ENCODE data around the gene ASB1.

ASB1 gene

DNA sequence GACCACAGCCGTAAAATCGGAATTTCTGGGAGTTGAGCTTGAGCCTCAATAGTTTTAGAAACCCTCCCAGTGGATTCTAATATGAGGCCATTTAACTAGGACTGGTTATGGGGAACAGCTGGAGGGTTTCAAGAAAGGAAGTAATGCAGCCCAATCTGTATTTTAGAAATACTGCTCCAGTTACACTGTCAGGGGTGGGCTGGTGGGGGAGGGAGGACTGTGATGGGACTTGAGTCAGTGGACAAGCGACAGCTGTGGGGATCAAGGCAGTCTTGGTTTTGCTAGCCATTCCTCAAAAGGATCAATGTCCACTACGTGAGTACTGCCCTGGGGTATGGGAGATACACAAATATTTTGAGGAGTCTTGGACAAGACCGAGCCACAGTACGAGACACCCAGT lies 34.8 kb downstream of the ASB1 start:
- no peak for DNase-seq (ENCODE audit: low read depth, low spot score)
- Histone ChIP-seq H3K4me3 (no peak overlapping the region), H3K9ac (ENCODE audit: insufficient read length) (no peak overlapping the region), H3K27ac (no peak overlapping the region), H3K36me3 (ENCODE audit: insufficient read depth, low read length) (no peaks in the 10 kb centered on the region), H3K9me3 (ENCODE audit: low read depth, low read length) (no peaks in the 10 kb centered on the region)
- TF ChIP-seq POLR2AphosphoS5 (IDR thresholded peaks at IDR 0.05; ENCODE audit: borderline replicate concordance, low read depth, low read length) (no peak), FOXP2 (optimal IDR thresholded peaks at IDR 0.05; ENCODE audit: control extremely low read depth, extremely low read length, insufficient read depth) (no peak), EZH2 (IDR thresholded peaks at IDR 0.05) (no peak)

DNA sequence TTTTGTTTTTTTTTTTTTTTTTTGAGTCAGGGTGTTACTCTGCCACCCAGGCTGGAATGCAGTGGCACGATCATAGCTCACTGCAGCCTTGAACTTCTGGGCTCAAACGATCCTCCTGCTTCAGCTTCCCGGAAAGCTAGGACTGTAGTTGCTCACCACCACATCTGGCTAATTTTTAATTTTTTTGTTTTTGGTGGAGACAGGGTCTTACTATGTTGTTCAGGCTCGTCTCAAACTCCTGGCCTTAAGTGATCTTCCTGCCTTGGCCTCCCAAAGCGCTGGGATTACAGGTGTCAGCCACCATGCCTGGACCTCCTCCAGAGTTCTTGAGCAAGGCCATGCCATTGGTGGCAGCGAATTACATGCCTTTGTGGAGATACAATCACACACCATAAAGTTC lies 35.2 kb downstream of the ASB1 start:
- no peak for DNase-seq (ENCODE audit: low read depth, low spot score)
- Histone ChIP-seq H3K9me3 (ENCODE audit: low read depth, low read length) (no peaks in the 10 kb centered on the region), H3K9ac (ENCODE audit: insufficient read length) (no peak overlapping the region), H3K27ac (no peak overlapping the region), H3K36me3 (ENCODE audit: insufficient read depth, low read length) (no peaks in the 10 kb centered on the region), H3K4me3 (no peak overlapping the region)
- no peak for TF ChIP-seq EZH2 (IDR thresholded peaks at IDR 0.05)
- TF ChIP-seq POLR2AphosphoS5 (IDR thresholded peaks at IDR 0.05; ENCODE audit: borderline replicate concordance, low read depth, low read length), result no peak
- no peak for TF ChIP-seq FOXP2 (optimal IDR thresholded peaks at IDR 0.05; ENCODE audit: control extremely low read depth, extremely low read length, insufficient read depth)

DNA sequence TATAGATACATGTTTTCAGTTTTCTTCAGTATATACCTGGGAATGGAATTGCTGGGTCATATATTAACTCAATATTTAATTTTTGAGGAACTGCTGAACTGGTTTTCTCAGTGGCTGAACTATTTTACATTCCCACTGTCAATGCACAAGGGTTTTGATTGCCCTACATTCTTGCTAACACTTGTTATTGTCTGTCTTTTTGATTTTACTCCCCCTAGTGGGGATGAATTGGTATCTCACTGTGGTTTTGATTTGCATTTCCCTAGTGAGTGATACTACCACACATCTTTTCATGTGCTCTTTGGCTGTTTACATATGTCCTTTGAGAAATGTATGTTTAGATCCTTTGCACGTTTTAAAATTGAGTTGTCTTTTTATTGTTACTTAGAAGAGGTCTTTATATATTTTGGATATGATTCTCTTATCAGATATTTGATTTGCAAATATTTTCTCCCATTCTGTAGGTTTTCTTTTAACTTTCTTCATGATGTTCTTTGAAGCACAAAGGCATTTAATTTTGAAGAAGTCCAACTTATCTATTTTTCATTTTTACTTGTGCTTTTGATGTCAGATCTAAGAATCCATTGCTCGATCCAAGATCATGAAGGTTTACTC lies 36.2 kb downstream of the ASB1 start:
- H3K9ac ChIP-seq (ENCODE audit: insufficient read length), result no peak overlapping the region
- H3K36me3 ChIP-seq (ENCODE audit: insufficient read depth, low read length), result no peaks in the 10 kb centered on the region
- H3K9me3 ChIP-seq (ENCODE audit: low read depth, low read length), result no peaks in the 10 kb centered on the region
- no peak for TF ChIP-seq EZH2 (IDR thresholded peaks at IDR 0.05)
- no peak for TF ChIP-seq FOXP2 (optimal IDR thresholded peaks at IDR 0.05; ENCODE audit: control extremely low read depth, extremely low read length, insufficient read depth)
- TF ChIP-seq POLR2AphosphoS5 (IDR thresholded peaks at IDR 0.05; ENCODE audit: borderline replicate concordance, low read depth, low read length), result no peak
- H3K27ac ChIP-seq, result no peak overlapping the region
- H3K4me3 ChIP-seq, result no peak overlapping the region
- no peak for DNase-seq (ENCODE audit: low read depth, low spot score)

DNA sequence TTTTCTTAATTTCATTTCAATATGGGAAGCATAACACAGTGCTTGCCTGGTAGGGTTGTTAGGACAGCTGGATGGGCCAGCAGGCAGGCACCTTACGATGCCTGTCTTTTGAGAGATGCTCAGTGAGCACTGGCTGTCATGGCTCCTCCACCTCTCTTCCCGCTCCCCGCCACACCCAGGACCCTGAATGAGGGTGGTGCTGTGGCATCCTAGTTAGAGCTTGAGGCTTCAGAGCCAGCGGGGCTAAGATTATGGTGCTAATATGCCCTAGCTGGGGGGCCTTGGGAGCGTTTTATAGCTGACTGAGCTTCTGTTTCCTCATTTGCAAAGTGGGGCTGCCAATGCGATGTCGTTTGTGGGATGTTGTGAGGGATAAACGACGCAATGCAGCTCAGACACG lies 37.7 kb downstream of the ASB1 start:
- Histone ChIP-seq H3K9ac (ENCODE audit: insufficient read length) (no peak overlapping the region), H3K36me3 (ENCODE audit: insufficient read depth, low read length) (no peaks in the 10 kb centered on the region), H3K27ac (no peak overlapping the region), H3K4me3 (no peak overlapping the region), H3K9me3 (ENCODE audit: low read depth, low read length) (no peaks in the 10 kb centered on the region)
- DNase-seq (ENCODE audit: low read depth, low spot score), result no peak
- no peak for TF ChIP-seq POLR2AphosphoS5 (IDR thresholded peaks at IDR 0.05; ENCODE audit: borderline replicate concordance, low read depth, low read length)

DNA sequence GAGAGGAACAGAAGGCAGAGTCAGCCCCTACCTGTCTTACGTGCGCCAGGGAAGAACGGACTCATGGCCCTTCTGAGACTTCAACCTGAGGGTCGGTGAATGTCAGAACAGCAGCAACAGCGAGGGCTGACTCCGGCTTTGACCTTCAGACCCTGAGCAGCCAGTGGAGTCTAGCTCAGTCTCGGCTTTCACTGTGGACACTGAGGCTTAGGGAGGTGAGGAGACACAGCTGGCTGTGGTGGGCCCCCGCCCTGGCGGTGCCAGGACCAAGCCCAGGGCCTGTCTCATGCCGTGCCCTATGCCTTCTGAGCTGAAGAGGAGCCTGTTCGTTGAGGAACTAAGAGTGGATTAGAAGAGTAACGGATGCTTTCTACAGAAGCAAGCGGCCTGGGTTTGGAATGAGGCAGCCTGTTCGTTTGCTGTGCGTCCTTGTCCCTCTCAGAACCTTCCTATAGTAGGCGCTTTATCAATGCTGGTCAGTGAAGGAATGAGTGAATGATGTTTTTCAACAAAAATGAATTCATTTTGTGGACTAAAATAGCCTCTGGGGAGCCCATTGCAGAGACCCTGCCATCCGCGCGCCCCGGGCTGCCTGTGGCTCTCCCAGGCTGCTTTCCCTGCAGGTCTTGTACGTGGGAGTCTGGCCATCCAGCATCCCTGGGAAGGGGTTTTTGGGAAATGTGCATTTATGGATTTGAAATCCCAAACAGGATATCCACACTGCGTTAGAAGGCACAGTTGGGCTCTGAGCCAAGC lies 38.9 kb downstream of the ASB1 start:
- no peak for DNase-seq (ENCODE audit: low read depth, low spot score)
- TF ChIP-seq FOXP2 (optimal IDR thresholded peaks at IDR 0.05; ENCODE audit: control extremely low read depth, extremely low read length, insufficient read depth), result no peak
- no peak for TF ChIP-seq EZH2 (IDR thresholded peaks at IDR 0.05)
- TF ChIP-seq POLR2AphosphoS5 (IDR thresholded peaks at IDR 0.05; ENCODE audit: borderline replicate concordance, low read depth, low read length), result no peak
- no peak overlapping the region for H3K27ac ChIP-seq
- H3K36me3 ChIP-seq (ENCODE audit: insufficient read depth, low read length), result no peaks in the 10 kb centered on the region
- no peaks in the 10 kb centered on the region for H3K9me3 ChIP-seq (ENCODE audit: low read depth, low read length)
- H3K9ac ChIP-seq (ENCODE audit: insufficient read length), result no peak overlapping the region
- no peak overlapping the region for H3K4me3 ChIP-seq

DNA sequence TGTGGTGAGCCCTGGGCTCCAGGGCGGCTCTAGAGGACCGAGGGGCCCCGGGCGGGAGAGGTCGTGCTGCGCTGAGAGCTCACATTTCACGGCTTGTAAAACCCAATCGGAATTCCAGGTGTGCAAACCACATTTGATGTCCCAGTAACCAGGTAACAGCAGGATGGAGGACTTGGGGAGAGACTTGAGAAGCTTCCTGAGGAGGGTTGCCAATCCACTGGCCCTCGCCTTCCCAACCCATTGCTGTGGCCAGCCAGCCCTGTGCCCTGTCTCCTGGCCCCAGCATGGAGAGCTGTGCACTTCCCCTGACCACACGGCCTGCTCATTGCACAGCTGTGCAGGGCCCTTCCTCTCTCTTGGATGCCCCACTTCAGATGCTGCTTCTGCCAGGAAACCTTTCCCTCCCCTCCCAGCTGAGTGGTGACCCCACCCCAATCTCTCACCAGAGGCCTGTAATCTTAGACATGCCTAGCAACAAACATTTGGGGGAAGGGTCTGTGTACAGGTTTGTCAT lies 39.6 kb downstream of the ASB1 start:
- no peak overlapping the region for H3K9ac ChIP-seq (ENCODE audit: insufficient read length)
- TF ChIP-seq FOXP2 (optimal IDR thresholded peaks at IDR 0.05; ENCODE audit: control extremely low read depth, extremely low read length, insufficient read depth) (no peak), POLR2AphosphoS5 (IDR thresholded peaks at IDR 0.05; ENCODE audit: borderline replicate concordance, low read depth, low read length) (no peak), EZH2 (IDR thresholded peaks at IDR 0.05) (no peak)
- H3K9me3 ChIP-seq (ENCODE audit: low read depth, low read length), result no peaks in the 10 kb centered on the region
- H3K4me3 ChIP-seq, result no peak overlapping the region
- H3K36me3 ChIP-seq (ENCODE audit: insufficient read depth, low read length), result no peaks in the 10 kb centered on the region
- no peak overlapping the region for H3K27ac ChIP-seq
- DNase-seq (ENCODE audit: low read depth, low spot score), result no peak

DNA sequence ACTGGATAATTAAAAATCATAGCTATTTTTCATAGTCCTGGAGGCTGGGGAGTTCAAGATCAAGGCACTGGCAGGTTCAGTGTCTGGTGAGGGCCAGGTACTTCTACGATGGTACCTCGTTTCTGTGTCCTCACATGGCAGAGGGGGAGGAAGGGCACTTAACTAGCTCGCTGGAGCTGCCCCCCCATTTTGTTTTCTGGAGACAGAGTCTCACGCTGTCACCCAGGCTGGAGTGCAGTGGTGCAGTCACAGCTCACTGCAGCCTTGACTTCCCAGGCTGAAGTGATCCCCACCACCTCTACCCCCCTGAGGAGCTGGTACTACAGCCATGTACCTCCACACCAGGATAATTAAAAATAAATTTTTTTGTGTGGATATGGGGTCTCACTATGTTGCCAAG lies 40.3 kb downstream of the ASB1 start:
- TF ChIP-seq POLR2AphosphoS5 (IDR thresholded peaks at IDR 0.05; ENCODE audit: borderline replicate concordance, low read depth, low read length) (no peak), FOXP2 (optimal IDR thresholded peaks at IDR 0.05; ENCODE audit: control extremely low read depth, extremely low read length, insufficient read depth) (no peak), EZH2 (IDR thresholded peaks at IDR 0.05) (no peak)
- no peak for DNase-seq (ENCODE audit: low read depth, low spot score)
- Histone ChIP-seq H3K4me3 (no peak overlapping the region), H3K27ac (no peak overlapping the region), H3K9me3 (ENCODE audit: low read depth, low read length) (no peaks in the 10 kb centered on the region), H3K36me3 (ENCODE audit: insufficient read depth, low read length) (no peaks in the 10 kb centered on the region), H3K9ac (ENCODE audit: insufficient read length) (no peak overlapping the region)

DNA sequence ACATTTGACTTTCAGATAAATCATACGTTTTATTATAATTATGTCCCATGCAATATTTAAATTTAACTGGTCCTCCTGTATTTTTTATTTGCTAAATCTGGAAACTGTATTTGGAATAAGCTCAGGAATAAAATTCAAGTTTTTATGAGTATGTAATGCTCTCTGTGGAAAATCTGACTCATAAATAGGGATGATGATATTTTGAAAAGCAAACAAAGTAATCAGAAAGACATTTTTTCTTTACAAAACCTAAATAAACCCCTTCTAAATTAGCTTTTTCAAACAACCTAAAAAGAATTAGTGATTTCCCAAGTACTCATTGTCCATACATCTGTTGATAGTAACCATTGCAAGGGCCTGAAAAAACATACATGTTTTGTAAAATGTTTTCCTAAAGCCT lies 41.1 kb downstream of the ASB1 start:
- H3K36me3 ChIP-seq (ENCODE audit: insufficient read depth, low read length), result no peaks in the 10 kb centered on the region
- no peak overlapping the region for H3K9ac ChIP-seq (ENCODE audit: insufficient read length)
- DNase-seq (ENCODE audit: low read depth, low spot score), result no peak
- H3K9me3 ChIP-seq (ENCODE audit: low read depth, low read length), result no peaks in the 10 kb centered on the region
- H3K4me3 ChIP-seq, result no peak overlapping the region
- TF ChIP-seq FOXP2 (optimal IDR thresholded peaks at IDR 0.05; ENCODE audit: control extremely low read depth, extremely low read length, insufficient read depth) (no peak), EZH2 (IDR thresholded peaks at IDR 0.05) (no peak), POLR2AphosphoS5 (IDR thresholded peaks at IDR 0.05; ENCODE audit: borderline replicate concordance, low read depth, low read length) (no peak)
- H3K27ac ChIP-seq, result no peak overlapping the region
